ENCODE data around the gene CYP4F2. TPM values are rescaled to one million over a fixed set of nuclear protein-coding genes. Genes with fewer than 3 reads are reported as not detected.
"Not testable (repeated sequence)": the region's sequence is repeated elsewhere in the genome, so short reads cannot be mapped to it uniquely, and the experiment has no call there.

The CYP4F2 gene
- total RNA-seq, 2 donors from 2014 or later: 16.4 to 22.5 TPM

DNA sequence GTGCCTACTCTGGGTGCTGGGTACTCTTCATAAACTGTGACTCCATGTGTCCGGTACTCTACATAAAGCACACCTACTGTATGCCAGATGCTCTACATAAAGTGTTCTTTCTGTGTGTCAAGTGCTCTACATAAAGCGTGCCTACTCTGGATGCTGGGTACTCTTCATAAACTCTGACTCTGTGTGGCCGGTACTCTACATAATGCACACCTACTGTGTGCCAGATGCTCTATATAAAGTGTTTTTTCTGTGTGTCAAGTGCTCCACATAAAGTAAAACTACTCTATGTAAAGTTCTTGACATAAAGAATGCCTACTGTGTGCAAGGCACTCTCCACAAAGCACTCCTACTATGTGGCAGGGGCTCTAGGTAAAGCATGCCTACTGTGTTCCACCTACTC is 38.3 kb upstream of the CYP4F2 start:
- Histone ChIP-seq H3K27me3 (replicated peaks; ENCODE audit: insufficient read depth) (no peaks in the 10 kb centered on the region), H3K36me3 (no peaks in the 10 kb centered on the region), H3K27ac (no peak overlapping the region), H3K4me3 (no peak overlapping the region), H3K4me1 (replicated peaks) (no peaks in the 10 kb centered on the region), H3K9me3 (no peaks in the 10 kb centered on the region)
- DNase-seq (ENCODE audit: low spot score): no peak
- intact Hi-C loops (cut with DNase I): no loop called here
- WGBS: 84% methylated on average over 3 of the region's 3 CpGs
- TF ChIP-seq POLR2AphosphoS5 (IDR thresholded peaks at IDR 0.05) (no peak), POLR2A (IDR thresholded peaks at IDR 0.05) (no peak)
- TF ChIP-seq, protein P1, sequence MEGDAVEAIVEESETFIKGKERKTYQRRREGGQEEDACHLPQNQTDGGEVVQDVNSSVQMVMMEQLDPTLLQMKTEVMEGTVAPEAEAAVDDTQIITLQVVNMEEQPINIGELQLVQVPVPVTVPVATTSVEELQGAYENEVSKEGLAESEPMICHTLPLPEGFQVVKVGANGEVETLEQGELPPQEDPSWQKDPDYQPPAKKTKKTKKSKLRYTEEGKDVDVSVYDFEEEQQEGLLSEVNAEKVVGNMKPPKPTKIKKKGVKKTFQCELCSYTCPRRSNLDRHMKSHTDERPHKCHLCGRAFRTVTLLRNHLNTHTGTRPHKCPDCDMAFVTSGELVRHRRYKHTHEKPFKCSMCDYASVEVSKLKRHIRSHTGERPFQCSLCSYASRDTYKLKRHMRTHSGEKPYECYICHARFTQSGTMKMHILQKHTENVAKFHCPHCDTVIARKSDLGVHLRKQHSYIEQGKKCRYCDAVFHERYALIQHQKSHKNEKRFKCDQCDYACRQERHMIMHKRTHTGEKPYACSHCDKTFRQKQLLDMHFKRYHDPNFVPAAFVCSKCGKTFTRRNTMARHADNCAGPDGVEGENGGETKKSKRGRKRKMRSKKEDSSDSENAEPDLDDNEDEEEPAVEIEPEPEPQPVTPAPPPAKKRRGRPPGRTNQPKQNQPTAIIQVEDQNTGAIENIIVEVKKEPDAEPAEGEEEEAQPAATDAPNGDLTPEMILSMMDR (IDR thresholded peaks at IDR 0.05): no peak

DNA sequence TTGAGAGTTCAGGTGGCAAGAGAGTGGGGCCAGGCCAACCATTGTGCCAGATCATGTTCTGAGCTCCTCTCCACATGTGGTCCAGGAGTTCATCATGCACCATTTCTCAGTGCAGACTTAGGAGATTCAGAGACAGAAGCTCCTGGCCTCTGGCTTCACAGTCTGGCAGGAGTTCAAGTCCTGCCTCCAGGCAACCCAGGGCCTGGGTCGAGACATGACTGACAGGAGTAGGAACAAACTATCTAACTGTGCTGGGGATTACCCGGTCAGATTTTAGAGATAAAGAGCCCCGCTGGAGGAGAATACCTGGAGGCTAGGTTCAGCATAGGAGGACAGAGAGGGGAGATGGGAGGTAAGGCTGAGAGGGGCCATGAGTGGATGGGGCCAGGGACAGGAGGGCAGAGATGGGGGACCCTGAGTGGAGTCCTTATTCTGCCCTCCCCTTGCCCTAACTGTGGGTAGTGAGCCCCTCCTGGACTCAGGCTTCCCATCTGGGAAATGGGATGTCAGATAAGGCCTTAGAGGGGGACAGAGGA is 37.4 kb upstream of the CYP4F2 start:
- Histone ChIP-seq H3K27ac (peak overlapping the region; percentile 59 to 84), H3K9me3 (no peaks in the 10 kb centered on the region), H3K27me3 (replicated peaks; ENCODE audit: insufficient read depth) (no peaks in the 10 kb centered on the region), H3K36me3 (no peaks in the 10 kb centered on the region), H3K4me1 (replicated peaks) (no peaks in the 10 kb centered on the region), H3K4me3 (no peak overlapping the region)
- intact Hi-C loops (cut with DNase I): no loop called here
- 48% methylated on average over 3 of the region's 3 CpGs for WGBS
- no peak for DNase-seq (ENCODE audit: low spot score)
- TF ChIP-seq POLR2AphosphoS5 (IDR thresholded peaks at IDR 0.05): no peak
- TF ChIP-seq, protein P1 (IDR thresholded peaks at IDR 0.05): no peak
- TF ChIP-seq POLR2A (IDR thresholded peaks at IDR 0.05): no peak

DNA sequence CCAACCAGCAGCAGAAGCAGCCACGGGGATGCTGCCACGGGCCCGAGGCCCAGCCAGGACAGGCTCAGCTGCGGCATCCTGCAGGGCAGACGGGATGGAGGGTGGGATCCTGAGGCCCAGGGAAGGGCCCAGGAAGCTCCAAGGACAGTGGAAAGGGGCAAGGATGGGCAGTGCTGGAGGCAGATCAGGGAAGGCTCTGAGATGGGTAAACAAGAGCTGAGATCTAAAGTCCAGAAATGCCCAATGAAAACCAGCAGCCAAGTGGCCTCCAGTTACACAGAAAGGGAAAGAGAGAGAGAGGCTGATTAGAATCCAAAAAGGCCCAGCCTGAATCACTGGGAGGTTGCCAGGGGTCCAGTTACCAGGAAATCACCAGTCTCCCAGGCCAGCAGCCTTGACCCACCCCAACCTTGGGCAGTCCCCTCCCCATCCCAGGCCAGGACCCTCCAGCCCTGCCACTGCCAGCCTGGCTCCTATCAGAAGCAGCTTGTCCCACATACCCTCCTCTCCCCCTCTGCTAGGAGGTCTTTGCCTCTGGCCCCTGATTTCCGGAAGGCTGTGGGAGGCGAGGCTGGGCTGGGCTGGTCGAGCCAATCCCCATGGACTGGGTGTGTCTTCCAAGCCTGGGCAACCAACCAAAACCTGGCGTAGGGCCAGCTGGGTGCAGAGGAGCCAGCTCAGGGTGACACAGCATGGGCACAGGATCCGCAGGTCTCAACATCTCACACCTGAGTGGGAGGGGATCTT is 36.6 kb upstream of the CYP4F2 start, which contains the start of gene CYP4F11:
Gene CYP4F11, minus strand, starts transcription at position 198 of the 747 bp plus-strand sequence. Its CDS starts 121 bp downstream, at position 77.
- peak; percentile 95 for DNase-seq (ENCODE audit: low spot score)
- Histone ChIP-seq H3K27ac (peak within 1 kb of the TSS; percentile 59 to 84), H3K4me1 (replicated peaks) (no peaks in the 10 kb centered on the region), H3K27me3 (replicated peaks; ENCODE audit: insufficient read depth) (no peaks in the 10 kb centered on the region), H3K9me3 (no peaks in the 10 kb centered on the region), H3K36me3 (no peaks in the 10 kb centered on the region), H3K4me3 (no peak within 1 kb of the TSS)
- WGBS: 37% methylated on average over 10 of the region's 10 CpGs
- TF ChIP-seq POLR2AphosphoS5 (IDR thresholded peaks at IDR 0.05) (peak; percentile 77), POLR2A (IDR thresholded peaks at IDR 0.05) (peak; percentile 33)
- TF ChIP-seq, protein P1 (IDR thresholded peaks at IDR 0.05): no peak
- intact Hi-C loops (cut with DNase I): no loop called here

DNA sequence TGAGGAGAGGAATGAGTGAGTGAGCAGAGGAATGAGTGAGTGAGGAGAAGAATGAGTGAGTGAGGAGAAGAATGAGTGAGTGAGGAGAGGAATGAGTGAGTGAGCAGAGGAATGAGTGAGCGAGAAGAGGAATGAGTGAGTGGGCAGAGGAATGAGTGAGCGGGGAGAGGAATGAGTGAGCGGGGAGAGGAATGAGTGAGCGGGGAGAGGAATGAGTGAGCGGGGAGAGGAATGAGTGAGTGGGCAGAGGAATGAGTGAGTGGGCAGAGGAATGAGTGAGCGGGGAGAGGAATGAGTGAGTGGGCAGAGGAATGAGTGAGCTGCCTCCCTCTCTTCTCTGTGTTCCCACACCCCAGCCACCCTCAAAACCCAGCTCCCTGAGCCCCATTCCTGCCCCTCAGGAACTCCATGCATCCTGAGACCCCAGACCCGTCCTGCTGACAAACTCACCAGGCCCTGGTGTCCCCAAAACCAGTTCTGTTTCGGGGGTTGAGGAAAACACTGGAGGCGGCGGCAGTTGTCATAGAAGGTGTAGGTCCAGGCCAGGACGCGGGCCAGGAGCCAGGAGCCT is 36.0 kb upstream of the CYP4F2 start:
- H3K4me1 ChIP-seq (replicated peaks); H3K27me3 ChIP-seq (replicated peaks; ENCODE audit: insufficient read depth); H3K4me3 ChIP-seq; intact Hi-C loops (cut with DNase I); H3K36me3 ChIP-seq; H3K9me3 ChIP-seq: not testable (repeated sequence)
- DNase-seq (ENCODE audit: low spot score): peak; percentile 48
- 81% methylated on average over 11 of the region's 12 CpGs for WGBS
- peak overlapping the region; percentile 59 to 84 for H3K27ac ChIP-seq

DNA sequence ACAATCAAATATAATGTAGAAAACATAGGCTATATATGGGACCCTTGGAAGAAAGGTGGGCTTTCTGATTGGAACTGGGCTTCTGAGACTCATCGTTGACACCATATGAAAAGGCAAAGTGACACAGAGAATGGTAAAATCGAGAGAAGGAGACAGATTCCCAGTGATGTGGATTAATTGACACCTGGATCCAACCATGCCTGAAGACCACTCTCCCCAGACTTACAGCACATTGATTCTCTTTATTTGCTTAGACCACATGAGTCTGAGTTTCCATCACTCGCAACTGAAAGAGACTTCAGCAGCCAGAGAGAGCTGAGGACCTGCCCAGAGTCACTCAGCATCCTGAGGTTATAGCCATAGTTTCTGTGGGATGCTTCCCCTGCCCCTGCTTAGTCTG is 30.4 kb upstream of the CYP4F2 start:
- Histone ChIP-seq H3K27me3 (replicated peaks; ENCODE audit: insufficient read depth) (no peaks in the 10 kb centered on the region), H3K4me1 (replicated peaks) (no peaks in the 10 kb centered on the region), H3K9me3 (no peaks in the 10 kb centered on the region), H3K36me3 (no peaks in the 10 kb centered on the region), H3K27ac (no peak overlapping the region), H3K4me3 (no peak overlapping the region)
- no peak for TF ChIP-seq POLR2A (IDR thresholded peaks at IDR 0.05)
- TF ChIP-seq, protein P1 (IDR thresholded peaks at IDR 0.05): no peak
- TF ChIP-seq POLR2AphosphoS5 (IDR thresholded peaks at IDR 0.05): no peak
- DNase-seq (ENCODE audit: low spot score): no peak
- WGBS: 80% methylated on average over 3 of the region's 3 CpGs
- intact Hi-C loops (cut with DNase I): no loop called here
